Peyer's patch (tissue), 4 donors: Measurements from ENCODE around the gene LRRC75A. TPM values are rescaled to one million over a fixed set of nuclear protein-coding genes. Genes with fewer than 3 reads are reported as not detected.

ENCODE experiments used
- DNase-seq, 3 donors: peaks; one replicate each; pipeline ENCODE4 v3.0.0-alpha.2; 2017 to 2019
- H3K27ac ChIP-seq, 4 donors: fragments of 200-600 bp; sonication (generic); one replicate each; pipeline ENCODE4 v1.5.1; 2016 to 2019
- H3K27me3 ChIP-seq, 2 donors: fragments of 200-600 bp; sonication (generic); one replicate each; pipeline ENCODE4 v1.5.1; 2019
- H3K36me3 ChIP-seq, 3 donors: fragments of 200-600 bp; sonication (generic); one replicate each; pipeline ENCODE4 v1.5.1; 2016 to 2019
- H3K4me1 ChIP-seq, 4 donors: fragments of 200-600 bp; sonication (generic); one replicate each; pipeline ENCODE4 v1.5.1; 2016 to 2019
- H3K4me3 ChIP-seq, 4 donors: fragments of 200-600 bp; sonication (generic); 1 replicate in 3 of 4; 2 replicates in 1 of 4; pipeline ENCODE4 v1.5.1; 2016 to 2019; ENCODE audit warnings: mild to moderate bottlenecking in 1 of 4
- H3K9me3 ChIP-seq, 4 donors: fragments of 200-600 bp; sonication (generic); one replicate each; pipeline ENCODE4 v1.5.1; 2016 to 2019; ENCODE audit warnings: mild to moderate bottlenecking in 1 of 4
- POLR2A ChIP-seq, 2 donors: fragments of 450-650 bp; IDR thresholded peaks; one replicate each; pipeline ENCODE4 v1.5.1; 2017; ENCODE audit warnings: antibody characterized with exemption in 2 of 2, mild to moderate bottlenecking in 2 of 2, moderate library complexity in 2 of 2
- total RNA-seq, 4 donors: library from RNA; depleted of rRNA; stranded (reverse); fragments of >200 nt; gene quantifications; one replicate each; pipeline ENCODE4 v1.1.0, GENCODE V29; 2016
- TF ChIP-seq, protein P1 (sequence below), 6 experiments: fragments of 450-650 bp in 4 of 6; fragments of 200-600 bp in 2 of 6; sonication (generic) in 1 of 6; IDR thresholded peaks; one replicate each; pipeline ENCODE4 v1.5.1; 2017 to 2019; ENCODE audit warnings: antibody characterized with exemption in 6 of 6, mild to moderate bottlenecking in 3 of 6, moderate library complexity in 1 of 6

LRRC75A gene
- total RNA-seq, 4 donors from 2014 or later = 48.7 to 213 (median 187) TPM

- Histone ChIP-seq H3K4me3 (no peak overlapping the region), H3K36me3 (peaks cover 0 to 8% (median 0%) of the 10 kb centered on the region in 3 donors), H3K9me3 (no peaks in the 10 kb centered on the region), H3K27ac (no peak overlapping the region), H3K4me1 (peaks cover 0 to 19% (median 4%) of the 10 kb centered on the region in 4 donors), H3K27me3 (no peaks in the 10 kb centered on the region)
- DNase-seq = no peak
- no peak for TF ChIP-seq POLR2A (IDR thresholded peaks at IDR 0.05)
These were observed 55.8 kb downstream of the LRRC75A start for GRCh38 chr17:16435925-16436886.

GRCh38 chr17:16434662-16435061 is 57.3 kb downstream of the LRRC75A start:
- H3K4me1 ChIP-seq = peaks cover 0 to 3% (median 0%) of the 10 kb centered on the region in 4 donors
- no peaks in the 10 kb centered on the region for H3K9me3 ChIP-seq
- no peaks in the 10 kb centered on the region for H3K27me3 ChIP-seq
- H3K4me3 ChIP-seq = no peak overlapping the region
- no peaks in the 10 kb centered on the region for H3K36me3 ChIP-seq
- DNase-seq = no peak
- no peak for TF ChIP-seq POLR2A (IDR thresholded peaks at IDR 0.05)
- TF ChIP-seq, protein P1, sequence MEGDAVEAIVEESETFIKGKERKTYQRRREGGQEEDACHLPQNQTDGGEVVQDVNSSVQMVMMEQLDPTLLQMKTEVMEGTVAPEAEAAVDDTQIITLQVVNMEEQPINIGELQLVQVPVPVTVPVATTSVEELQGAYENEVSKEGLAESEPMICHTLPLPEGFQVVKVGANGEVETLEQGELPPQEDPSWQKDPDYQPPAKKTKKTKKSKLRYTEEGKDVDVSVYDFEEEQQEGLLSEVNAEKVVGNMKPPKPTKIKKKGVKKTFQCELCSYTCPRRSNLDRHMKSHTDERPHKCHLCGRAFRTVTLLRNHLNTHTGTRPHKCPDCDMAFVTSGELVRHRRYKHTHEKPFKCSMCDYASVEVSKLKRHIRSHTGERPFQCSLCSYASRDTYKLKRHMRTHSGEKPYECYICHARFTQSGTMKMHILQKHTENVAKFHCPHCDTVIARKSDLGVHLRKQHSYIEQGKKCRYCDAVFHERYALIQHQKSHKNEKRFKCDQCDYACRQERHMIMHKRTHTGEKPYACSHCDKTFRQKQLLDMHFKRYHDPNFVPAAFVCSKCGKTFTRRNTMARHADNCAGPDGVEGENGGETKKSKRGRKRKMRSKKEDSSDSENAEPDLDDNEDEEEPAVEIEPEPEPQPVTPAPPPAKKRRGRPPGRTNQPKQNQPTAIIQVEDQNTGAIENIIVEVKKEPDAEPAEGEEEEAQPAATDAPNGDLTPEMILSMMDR (IDR thresholded peaks at IDR 0.05) = no peak
- no peak overlapping the region for H3K27ac ChIP-seq

DNA sequence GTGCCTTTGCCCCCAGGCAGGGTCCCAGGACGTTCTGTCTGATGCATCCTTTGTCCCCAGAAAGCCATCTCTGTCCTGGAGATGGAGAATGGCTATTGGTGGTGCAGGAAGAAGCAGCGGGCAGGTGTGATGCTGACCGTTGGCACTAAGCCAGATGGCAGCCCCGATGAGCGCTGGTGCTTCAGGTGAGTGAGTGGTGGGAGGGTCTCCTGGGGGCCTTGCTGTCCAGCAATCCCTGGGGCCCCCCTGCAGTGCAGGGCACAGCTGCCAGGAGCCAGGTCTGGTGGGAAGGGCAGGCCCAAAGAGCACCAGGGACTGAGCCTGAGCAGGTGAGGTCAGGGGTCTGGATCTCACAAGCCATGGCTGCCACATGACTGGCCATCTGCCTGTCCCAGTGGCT is 58.5 kb downstream of the LRRC75A start:
- no peak for TF ChIP-seq POLR2A (IDR thresholded peaks at IDR 0.05)
- TF ChIP-seq, protein P1 (IDR thresholded peaks at IDR 0.05) = no peak
- Histone ChIP-seq H3K9me3 (no peaks in the 10 kb centered on the region), H3K27ac (no peak overlapping the region), H3K4me3 (no peak overlapping the region), H3K36me3 (no peaks in the 10 kb centered on the region), H3K4me1 (peaks cover 0 to 3% (median 0%) of the 10 kb centered on the region in 4 donors), H3K27me3 (no peaks in the 10 kb centered on the region)
- no peak for DNase-seq

DNA sequence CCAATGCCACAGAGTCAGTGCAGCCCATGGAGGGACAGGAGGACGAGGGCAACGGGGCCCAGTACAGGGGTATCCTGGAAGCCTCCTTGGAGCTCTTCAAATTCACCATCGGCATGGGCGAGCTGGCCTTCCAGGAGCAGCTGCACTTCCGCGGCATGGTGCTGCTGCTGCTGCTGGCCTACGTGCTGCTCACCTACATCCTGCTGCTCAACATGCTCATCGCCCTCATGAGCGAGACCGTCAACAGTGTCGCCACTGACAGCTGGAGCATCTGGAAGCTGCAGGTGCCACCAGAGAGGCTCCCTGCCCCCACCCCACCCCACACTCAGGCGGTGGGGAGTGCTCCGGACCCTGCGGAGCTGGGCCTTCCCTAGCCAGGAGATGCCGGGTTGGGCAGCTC is 60.0 kb downstream of the LRRC75A start:
- H3K36me3 ChIP-seq = peaks cover 0 to 9% (median 0%) of the 10 kb centered on the region in 3 donors
- no peaks in the 10 kb centered on the region for H3K4me1 ChIP-seq
- H3K9me3 ChIP-seq = no peaks in the 10 kb centered on the region
- no peak overlapping the region for H3K4me3 ChIP-seq
- H3K27ac ChIP-seq = no peak overlapping the region
- no peak for DNase-seq
- no peak for TF ChIP-seq POLR2A (IDR thresholded peaks at IDR 0.05)
- TF ChIP-seq, protein P1 (IDR thresholded peaks at IDR 0.05) = no peak
- no peaks in the 10 kb centered on the region for H3K27me3 ChIP-seq

DNA sequence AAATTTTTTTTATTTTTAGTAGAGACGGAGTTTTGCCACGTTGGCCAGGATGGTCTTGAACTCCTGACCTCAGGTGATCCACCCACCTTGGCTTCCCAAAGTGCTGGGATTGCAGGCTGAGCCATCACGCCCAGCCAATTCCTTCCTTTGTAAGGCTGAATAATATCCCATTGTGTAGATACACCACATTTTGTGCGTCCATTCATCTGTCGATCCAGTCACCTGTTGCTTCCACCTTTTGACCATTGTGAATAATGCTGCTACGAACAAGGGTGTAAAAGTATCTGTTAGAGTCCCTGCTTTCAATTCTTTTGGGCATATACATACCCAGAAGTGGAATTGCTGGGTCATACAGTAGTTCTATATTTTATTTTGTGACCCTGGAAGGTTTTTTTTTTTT is 61.3 kb downstream of the LRRC75A start:
- DNase-seq = no peak
- H3K9me3 ChIP-seq = no peaks in the 10 kb centered on the region
- H3K4me1 ChIP-seq = no peaks in the 10 kb centered on the region
- no peak for TF ChIP-seq POLR2A (IDR thresholded peaks at IDR 0.05)
- TF ChIP-seq, protein P1 (IDR thresholded peaks at IDR 0.05) = no peak
- H3K36me3 ChIP-seq = peaks cover 0 to 20% (median 0%) of the 10 kb centered on the region in 3 donors
- H3K4me3 ChIP-seq = no peak overlapping the region
- H3K27ac ChIP-seq = no peak overlapping the region
- no peaks in the 10 kb centered on the region for H3K27me3 ChIP-seq

DNA sequence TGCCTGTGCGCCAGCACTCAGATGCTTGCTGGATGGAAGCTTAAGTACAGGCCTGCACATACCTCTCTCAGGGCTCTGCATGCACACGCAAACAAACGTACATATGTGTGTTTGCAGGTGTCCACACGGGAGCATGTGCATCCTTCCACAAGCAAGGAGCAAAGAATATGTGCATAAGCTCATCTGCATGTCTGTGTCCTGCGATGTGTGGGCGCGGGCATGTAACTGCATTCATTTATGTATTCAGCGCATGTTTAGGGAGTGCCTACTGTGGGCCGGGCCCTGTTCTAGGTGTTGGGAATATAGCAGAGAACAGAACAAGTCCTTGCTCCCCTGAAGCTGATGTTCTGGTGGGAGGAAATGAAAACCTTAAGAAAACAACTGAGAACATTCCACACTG is 62.9 kb downstream of the LRRC75A start:
- no peaks in the 10 kb centered on the region for H3K27me3 ChIP-seq
- no peak overlapping the region for H3K27ac ChIP-seq
- H3K36me3 ChIP-seq = peaks cover 0 to 20% (median 0%) of the 10 kb centered on the region in 3 donors
- no peak for DNase-seq
- H3K4me3 ChIP-seq = no peak overlapping the region
- H3K9me3 ChIP-seq = no peaks in the 10 kb centered on the region
- no peaks in the 10 kb centered on the region for H3K4me1 ChIP-seq
- TF ChIP-seq POLR2A (IDR thresholded peaks at IDR 0.05) = no peak
- TF ChIP-seq, protein P1 (IDR thresholded peaks at IDR 0.05) = no peak
